GM10266 (cell line): ENCODE results near the gene POLD2.
A peak's percentile ranks its signal among the peaks of the same experiment; 100 is the strongest.
"Not testable (repeated sequence)": the region's sequence is repeated elsewhere in the genome, so short reads cannot be mapped to it uniquely, and the experiment has no call there.

Experiments used
- DNase-seq: peaks from one replicate; pipeline ENCODE4 v3.0.0; 2012; ENCODE audit errors: extremely low spot score
- CTCF ChIP-seq: IDR thresholded peaks from 2 replicates; pipeline ENCODE4 v1.5.1; 2012; ENCODE audit warnings: mild to moderate bottlenecking, low read depth; ENCODE audit not compliant: control insufficient read depth, insufficient read depth; ENCODE audit errors: missing control alignments

Gene POLD2

GRCh38 chr7:44133295-44133694, 9.9 kb upstream of the POLD2 start:
- TF ChIP-seq CTCF: no peak
- no peak for DNase-seq

- DNase-seq: no peak
- no peak for TF ChIP-seq CTCF
Measured at GRCh38 chr7:44132039-44132438, 8.7 kb upstream of the POLD2 start.

GRCh38 chr7:44131173-44132029, 8.1 kb upstream of the POLD2 start:
- TF ChIP-seq CTCF: peak; percentile 9
- no peak for DNase-seq

GRCh38 chr7:44128721-44129582, 5.6 kb upstream of the POLD2 start:
- DNase-seq: no peak
- TF ChIP-seq CTCF: no peak

- no peak for TF ChIP-seq CTCF
Measured at GRCh38 chr7:44127161-44127560, 3.8 kb upstream of the POLD2 start.

GRCh38 chr7:44126574-44126973, 3.2 kb upstream of the POLD2 start:
- not testable (repeated sequence) for DNase-seq

More at GRCh38 chr7:44127161-44127560, 3.8 kb upstream of the POLD2 start:
- DNase-seq: no peak

- TF ChIP-seq CTCF: no peak
- DNase-seq: no peak
Measured at GRCh38 chr7:44124822-44125202, 1.5 kb upstream of the POLD2 start.
